GM23248 (cell line): Measurements from ENCODE around the gene CFAP91. TPM values are rescaled to one million over a fixed set of nuclear protein-coding genes. Genes with fewer than 3 reads are reported as not detected.

Experiments used
- DNase-seq: peaks from one replicate; pipeline ENCODE4 v3.0.0-alpha.2; 2015
- H2AFZ ChIP-seq: fragments of 200-600 bp; sonication (generic); 2 replicates; pipeline ENCODE4 v1.6.1; 2016; ENCODE audit warnings: antibody characterized with exemption
- H3F3A ChIP-seq: fragments of 200-600 bp; sonication (generic); 2 replicates; pipeline ENCODE4 v1.6.1; 2016; ENCODE audit warnings: mild to moderate bottlenecking, antibody characterized with exemption, mixed run types; ENCODE audit not compliant: insufficient read depth
- H3K27ac ChIP-seq: fragments of 200-600 bp; sonication (generic); 2 replicates; pipeline ENCODE4 v1.5.1; 2016; ENCODE audit warnings: mild to moderate bottlenecking
- H3K27me3 ChIP-seq: fragments of 200-600 bp; sonication (generic); replicated peaks from 2 replicates; pipeline ENCODE4 v1.6.1; 2016; ENCODE audit warnings: mild to moderate bottlenecking; ENCODE audit not compliant: insufficient read depth
- H3K36me3 ChIP-seq: fragments of 200-600 bp; sonication (generic); 2 replicates; pipeline ENCODE4 v1.6.1; 2016; ENCODE audit warnings: low read depth, mild to moderate bottlenecking
- H3K4me1 ChIP-seq: fragments of 200-600 bp; sonication (generic); 2 replicates; pipeline ENCODE4 v1.6.1; 2016; ENCODE audit warnings: mild to moderate bottlenecking; ENCODE audit not compliant: insufficient read depth
- H3K4me2 ChIP-seq: fragments of 200-600 bp; sonication (generic); one replicate; pipeline ENCODE4 v1.6.1; 2016; ENCODE audit warnings: mild to moderate bottlenecking; ENCODE audit not compliant: unreplicated experiment
- H3K4me3 ChIP-seq: fragments of 200-600 bp; sonication (generic); 2 replicates; pipeline ENCODE4 v1.5.1; 2016; ENCODE audit warnings: mild to moderate bottlenecking
- H3K79me2 ChIP-seq: fragments of 200-600 bp; sonication (generic); 2 replicates; pipeline ENCODE4 v1.6.1; 2016; ENCODE audit warnings: mild to moderate bottlenecking; ENCODE audit not compliant: insufficient read depth
- H3K9ac ChIP-seq: fragments of 200-600 bp; sonication (generic); 2 replicates; pipeline ENCODE4 v1.6.1; 2016; ENCODE audit warnings: mild to moderate bottlenecking
- H3K9me2 ChIP-seq: fragments of 200-600 bp; sonication (generic); 2 replicates; pipeline ENCODE4 v1.6.1; 2016; ENCODE audit warnings: mixed run types, mild to moderate bottlenecking, moderate library complexity; ENCODE audit not compliant: insufficient read depth
- H3K9me3 ChIP-seq: fragments of 200-600 bp; sonication (generic); one replicate; pipeline ENCODE4 v1.6.1; 2017; ENCODE audit warnings: low read depth
- H4K20me1 ChIP-seq: fragments of 200-600 bp; sonication (generic); 2 replicates; pipeline ENCODE4 v1.6.0; 2016; ENCODE audit not compliant: insufficient read depth
- EZH2 ChIP-seq: fragments of 200-600 bp; sonication (generic); IDR thresholded peaks from 2 replicates; pipeline ENCODE4 v1.6.1; 2018; ENCODE audit warnings: antibody characterized with exemption, mild to moderate bottlenecking; ENCODE audit not compliant: insufficient read depth, poor library complexity, severe bottlenecking
- EZH2phosphoT487 ChIP-seq: fragments of 200-600 bp; sonication (generic); IDR thresholded peaks from 2 replicates; pipeline ENCODE4 v1.6.1; 2018; ENCODE audit warnings: antibody characterized with exemption, moderate library complexity, mild to moderate bottlenecking, low read depth; ENCODE audit not compliant: insufficient read depth
- WGBS, 2 experiments: methylation state at CpG; one replicate each; pipeline ENCODE4 v1.1.6; 2015 to 2017; ENCODE audit warnings: low lambda C conversion rate in 2 of 2, low coverage in 1 of 2; ENCODE audit errors: missing lambda C conversion rate in 2 of 2; 5-methylcytosine and 5-hydroxymethylcytosine counted together
- in situ Hi-C: fragments of 300-500 bp; cut with MboI; formaldehyde crosslinking; loops from 2 replicates; pipeline ENCODE4 v1.15.0; 2020
- polyA plus RNA-seq: library from polyadenylated mRNA; unstranded; fragments of >200 nt; fragmentation: Nextera tagmentation; extraction: Ambion mirVana; gene quantifications from 2 replicates; pipeline ENCODE4 v1.2.1, GENCODE V29; 2016
- total RNA-seq: library from RNA; depleted of rRNA; stranded (reverse); fragments of >200 nt; shearing (Covaris generic); gene quantifications from 2 replicates; pipeline ENCODE4 v1.2.3, GENCODE V29; 2014

CFAP91 gene
- total and polyA plus RNA-seq, 2 experiments from 2014 or later: not detected

DNA sequence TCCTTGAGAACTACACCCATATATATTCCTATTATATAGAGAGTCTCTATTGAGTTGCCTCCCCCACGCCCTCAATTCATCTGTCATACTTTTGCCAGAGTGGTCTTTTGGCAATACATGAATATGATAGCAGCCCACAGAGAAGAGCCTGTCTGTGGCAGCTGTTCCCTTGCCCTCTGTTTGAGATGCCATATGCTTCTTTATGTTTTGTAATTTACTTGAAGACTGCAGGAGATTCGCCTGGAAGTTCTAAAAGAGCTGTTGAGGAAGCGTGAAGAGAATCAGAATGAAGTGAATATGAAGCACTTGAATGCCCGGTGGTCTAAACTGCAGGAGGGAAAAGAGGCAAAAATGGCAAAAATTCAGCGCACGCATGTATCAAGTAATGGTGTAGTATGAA is 27.2 kb downstream of the CFAP91 start:
- H4K20me1 ChIP-seq: no peaks in the 10 kb centered on the region
- no peak overlapping the region for H2AFZ ChIP-seq
- H3K4me3 ChIP-seq: no peak overlapping the region
- 0 out of 2 replicates have a peak, but pooled peaks cover 12% of the 10 kb centered on the region for H3F3A ChIP-seq
- WGBS, 2 experiments: 92 to 95% methylated on average over 6 of the region's 6 CpGs
- H3K4me2 ChIP-seq: no peak overlapping the region
- no peaks in the 10 kb centered on the region for H3K79me2 ChIP-seq
- in situ Hi-C loops: no loop called here
- TF ChIP-seq EZH2 (no peak), EZH2phosphoT487 (no peak)
- H3K9ac ChIP-seq: no peak overlapping the region
- H3K4me1 ChIP-seq: peaks cover 10% of the 10 kb centered on the region
- no peaks in the 10 kb centered on the region for H3K9me2 ChIP-seq
- H3K9me3 ChIP-seq: no peaks in the 10 kb centered on the region
- no peaks in the 10 kb centered on the region for H3K27me3 ChIP-seq
- no peak overlapping the region for H3K27ac ChIP-seq
- no peak for DNase-seq
- H3K36me3 ChIP-seq: no peaks in the 10 kb centered on the region

GRCh38 chr3:119731560-119732343 is 28.9 kb downstream of the CFAP91 start:
- H3K4me3 ChIP-seq: no peak overlapping the region
- H3K9ac ChIP-seq: no peak overlapping the region
- H3K36me3 ChIP-seq: no peaks in the 10 kb centered on the region
- no peaks in the 10 kb centered on the region for H4K20me1 ChIP-seq
- H3K9me2 ChIP-seq: no peaks in the 10 kb centered on the region
- no peaks in the 10 kb centered on the region for H3K79me2 ChIP-seq
- no peak overlapping the region for H2AFZ ChIP-seq
- in situ Hi-C loops: no loop called here
- H3F3A ChIP-seq: 0 out of 2 replicates have a peak, but pooled peaks cover 12% of the 10 kb centered on the region
- H3K4me1 ChIP-seq: peaks cover 10% of the 10 kb centered on the region
- H3K27ac ChIP-seq: no peak overlapping the region
- no peak overlapping the region for H3K4me2 ChIP-seq
- DNase-seq: peak; percentile 67
- H3K9me3 ChIP-seq: no peaks in the 10 kb centered on the region
- no peak for TF ChIP-seq EZH2
- no peak for TF ChIP-seq EZH2phosphoT487
- H3K27me3 ChIP-seq: no peaks in the 10 kb centered on the region
- 56 to 58% methylated on average over 8 of the region's 8 CpGs for WGBS, 2 experiments

DNA sequence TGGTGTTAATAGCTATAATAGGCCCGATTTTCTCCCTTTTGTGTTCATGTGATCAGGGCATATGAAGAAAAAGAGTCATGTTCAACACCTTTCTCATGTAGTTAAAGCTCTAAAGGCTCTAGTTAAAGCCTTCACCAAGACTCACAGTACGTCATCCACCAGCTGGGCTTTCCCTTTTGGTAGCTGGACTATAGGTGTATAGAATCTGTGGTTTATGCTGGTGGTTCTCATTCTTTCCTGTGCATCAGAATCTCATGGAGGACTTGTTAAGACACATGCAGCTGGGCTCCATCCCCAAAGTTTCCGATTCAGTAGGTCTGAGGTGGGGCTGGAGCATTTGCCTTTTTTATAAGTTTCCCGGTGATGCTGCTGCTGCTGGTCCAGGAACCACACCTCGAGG is 31.0 kb downstream of the CFAP91 start:
- no peak for TF ChIP-seq EZH2phosphoT487
- no peak for TF ChIP-seq EZH2
- Histone ChIP-seq H3K9me3 (no peaks in the 10 kb centered on the region), H3K36me3 (no peaks in the 10 kb centered on the region), H3K4me1 (peaks cover 18% of the 10 kb centered on the region), H3K79me2 (no peaks in the 10 kb centered on the region), H2AFZ (no peak overlapping the region), H3K9me2 (no peaks in the 10 kb centered on the region), H3K4me3 (no peak overlapping the region), H3K9ac (no peak overlapping the region), H3K27ac (no peak overlapping the region), H3F3A (0 out of 2 replicates have a peak, but pooled peaks cover 12% of the 10 kb centered on the region), H4K20me1 (no peaks in the 10 kb centered on the region), H3K4me2 (no peak overlapping the region), H3K27me3 (no peaks in the 10 kb centered on the region)
- 98% methylated on average over 5 of the region's 5 CpGs for WGBS, 2 experiments
- DNase-seq: no peak
- in situ Hi-C loops: no loop called here

DNA sequence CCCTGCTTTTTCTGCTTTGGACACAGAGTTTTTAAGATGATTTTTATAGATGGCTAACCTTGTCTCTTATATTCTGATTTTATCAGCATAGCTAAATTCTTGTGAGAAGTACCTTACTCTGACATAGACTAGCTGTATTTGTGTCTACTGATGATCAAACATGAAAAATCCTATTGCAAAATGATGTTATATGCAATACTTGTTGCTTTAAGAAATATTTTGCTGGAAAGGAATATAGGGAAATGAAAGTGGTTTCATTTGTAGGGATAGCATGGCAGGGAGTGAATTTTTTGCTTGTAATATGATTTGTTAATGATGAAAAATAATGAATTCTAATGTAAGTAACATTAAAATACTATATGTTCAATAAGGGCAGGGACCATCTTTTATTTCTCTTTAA is 35.9 kb downstream of the CFAP91 start:
- H3K4me2 ChIP-seq: no peak overlapping the region
- no peak overlapping the region for H3K27ac ChIP-seq
- no peaks in the 10 kb centered on the region for H4K20me1 ChIP-seq
- no peaks in the 10 kb centered on the region for H3K9me2 ChIP-seq
- peaks cover 8% of the 10 kb centered on the region; the same call in 1 of the 2 replicates for H3K4me1 ChIP-seq
- no peaks in the 10 kb centered on the region for H3K79me2 ChIP-seq
- H3K9me3 ChIP-seq: no peaks in the 10 kb centered on the region
- peaks cover 5% of the 10 kb centered on the region; the same call in 1 of the 2 replicates for H3K27me3 ChIP-seq
- TF ChIP-seq EZH2phosphoT487: no peak
- no peak for TF ChIP-seq EZH2
- no peaks in the 10 kb centered on the region for H3K36me3 ChIP-seq
- in situ Hi-C loops: no loop called here
- no peaks in the 10 kb centered on the region for H3F3A ChIP-seq
- H3K9ac ChIP-seq: no peak overlapping the region
- no peak overlapping the region for H3K4me3 ChIP-seq
- no peak for DNase-seq
- no peak overlapping the region for H2AFZ ChIP-seq
